ENCODE data around the gene XPNPEP1.
"Not testable (repeated sequence)": the region's sequence is repeated elsewhere in the genome, so short reads cannot be mapped to it uniquely, and the experiment has no call there.

XPNPEP1 gene

DNA sequence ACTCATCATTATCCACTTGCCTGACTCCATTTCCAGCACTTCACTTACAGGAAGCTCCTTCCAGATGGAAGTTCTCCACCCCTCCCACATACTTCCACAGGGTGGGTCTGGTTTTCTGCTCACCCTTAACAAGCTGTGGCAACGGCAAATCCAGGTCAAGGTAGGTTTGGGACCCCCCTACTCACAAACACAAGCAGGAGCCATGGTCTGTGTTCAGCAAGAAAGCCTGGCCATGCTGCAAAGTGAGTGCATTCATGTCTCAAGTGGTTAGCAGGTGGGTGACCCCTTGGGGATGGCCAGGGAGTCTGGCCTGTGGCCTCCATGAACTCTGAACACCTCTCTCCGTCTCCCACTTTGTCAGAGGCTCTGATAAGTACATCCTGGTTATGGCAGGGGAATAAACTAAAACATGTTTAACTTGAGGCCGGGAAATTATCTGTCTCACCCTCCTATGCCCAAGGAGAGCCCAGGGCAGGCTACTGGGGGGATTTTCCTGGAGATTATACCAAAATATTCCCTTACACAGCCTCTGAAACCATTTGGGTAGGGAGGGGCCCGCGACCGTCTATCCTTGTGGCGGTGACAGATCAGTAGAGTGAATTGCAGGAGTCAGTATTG is 844 bp downstream of the XPNPEP1 start:
- no peak for DNase-seq

DNA sequence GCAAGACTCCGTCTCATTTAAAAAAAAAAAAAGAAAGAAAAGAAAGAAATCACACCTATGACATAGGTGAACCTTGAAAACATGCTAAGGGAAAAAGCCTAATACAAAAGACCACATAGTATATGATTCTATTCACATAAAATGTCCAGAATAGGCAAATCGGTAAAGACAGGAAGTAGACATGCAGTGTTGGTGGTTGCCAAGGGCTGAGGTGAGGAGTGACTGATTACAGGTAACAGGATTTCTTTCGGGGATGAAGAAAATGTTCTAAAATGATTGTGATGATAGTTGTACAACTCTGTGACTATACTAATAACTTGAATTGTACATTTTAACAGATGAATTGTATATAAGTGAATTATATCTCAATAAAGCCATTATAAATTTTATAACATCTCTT is 3.3 kb downstream of the XPNPEP1 start:
- DNase-seq, result no peak

DNA sequence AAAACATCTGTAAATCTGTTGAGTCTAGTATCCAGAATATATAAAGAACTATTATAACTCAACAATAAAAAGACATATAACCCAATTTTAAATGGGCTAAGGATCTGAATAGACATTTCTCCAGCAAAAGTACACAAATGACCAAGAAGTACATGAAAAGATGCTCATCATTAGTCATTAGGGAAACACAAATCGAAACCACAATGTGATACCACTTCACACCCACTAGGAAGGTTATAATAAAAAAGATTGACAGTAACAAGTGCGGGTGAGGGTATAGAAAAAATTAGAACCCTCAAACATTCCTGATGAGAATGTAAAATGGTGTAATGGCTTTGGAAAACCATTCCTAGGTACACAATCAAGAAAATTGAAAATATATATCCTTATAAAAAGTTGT is 4.1 kb downstream of the XPNPEP1 start:
- DNase-seq, result no peak

DNA sequence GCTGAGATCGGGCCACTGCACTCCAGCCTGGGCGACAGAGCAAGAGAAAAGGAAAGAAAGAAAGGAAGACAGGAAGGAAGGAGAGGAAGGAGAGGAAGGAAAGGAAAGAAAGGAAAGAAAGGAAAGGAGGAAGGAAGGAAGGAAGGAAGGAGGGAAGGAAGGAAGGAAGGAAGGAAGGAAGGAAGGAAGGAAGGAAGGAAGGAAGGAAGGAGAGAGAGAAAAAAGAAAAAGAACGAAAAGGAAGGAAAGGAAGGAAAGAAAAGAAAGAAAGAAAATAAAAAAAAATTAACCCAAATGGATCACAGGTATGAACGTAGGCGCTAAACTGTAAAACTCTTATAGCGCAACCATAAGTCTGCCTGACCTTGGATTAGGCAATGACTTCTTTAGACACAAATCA is 4.6 kb downstream of the XPNPEP1 start:
- not testable (repeated sequence) for DNase-seq

DNA sequence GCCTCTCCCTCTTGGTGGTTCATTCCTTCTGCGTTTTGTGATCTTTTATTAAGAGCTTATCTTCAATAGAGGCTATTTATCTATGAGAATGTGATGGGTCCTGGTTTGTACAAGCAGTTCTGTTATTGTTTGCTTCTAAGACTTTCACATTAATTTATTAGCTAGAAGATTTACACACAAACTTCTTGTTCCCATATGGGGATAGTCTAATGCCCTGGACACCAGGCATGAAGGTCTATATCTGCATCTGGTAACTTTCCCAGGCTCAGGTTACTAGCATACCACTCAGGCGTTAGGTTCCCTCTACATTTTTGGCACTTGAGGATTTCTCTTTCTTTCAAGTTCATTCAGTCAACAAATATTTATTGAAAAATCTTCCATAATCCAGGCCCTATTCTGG is 7.7 kb downstream of the XPNPEP1 start:
- DNase-seq, result no peak

DNA sequence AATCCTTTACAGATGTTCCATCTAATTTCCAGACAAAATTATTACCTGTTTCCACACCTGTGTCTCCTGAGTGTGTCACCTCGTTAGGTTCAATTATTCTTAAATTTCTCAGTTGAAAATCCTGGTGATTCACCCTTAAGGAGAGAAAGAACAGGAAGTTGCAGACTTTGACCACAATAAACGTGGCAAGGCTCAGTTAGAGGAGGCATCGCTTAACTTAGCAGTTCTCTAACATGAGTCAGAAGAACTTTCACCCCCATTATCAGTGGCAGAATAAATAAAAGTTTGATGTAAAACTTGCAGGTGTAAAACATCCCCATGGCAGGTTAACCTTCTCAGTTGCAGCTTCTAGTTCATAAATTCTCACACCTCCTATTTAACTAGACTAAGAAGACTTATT is 8.3 kb downstream of the XPNPEP1 start:
- DNase-seq, result no peak

DNA sequence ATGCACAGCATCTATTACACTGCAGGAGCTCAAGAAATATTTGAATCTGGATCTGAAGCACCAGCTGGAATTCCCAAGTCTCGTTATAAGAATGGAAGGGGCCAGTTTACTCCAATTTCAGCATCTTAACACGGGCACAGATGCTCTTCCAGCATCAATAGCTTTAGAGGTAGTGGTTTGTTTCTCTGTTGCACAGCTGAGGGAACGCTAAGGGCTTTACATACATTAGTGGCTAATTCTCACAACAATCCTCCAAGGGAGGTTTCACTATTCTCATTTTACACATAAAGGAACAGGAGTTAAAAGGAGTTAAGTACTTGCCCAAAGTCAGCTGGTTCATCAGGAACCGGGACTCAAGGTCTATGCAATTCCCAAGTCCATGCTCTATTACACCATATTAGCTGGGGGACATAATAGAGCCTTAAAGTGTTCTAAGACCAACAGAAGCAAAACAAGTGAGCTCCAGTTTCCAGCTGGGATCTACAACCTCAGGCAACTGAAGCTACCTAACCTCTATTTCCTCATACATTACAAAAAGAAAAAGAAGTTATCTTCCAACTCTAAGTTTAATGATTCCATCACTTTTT is 9.9 kb downstream of the XPNPEP1 start:
- DNase-seq, result no peak

DNA sequence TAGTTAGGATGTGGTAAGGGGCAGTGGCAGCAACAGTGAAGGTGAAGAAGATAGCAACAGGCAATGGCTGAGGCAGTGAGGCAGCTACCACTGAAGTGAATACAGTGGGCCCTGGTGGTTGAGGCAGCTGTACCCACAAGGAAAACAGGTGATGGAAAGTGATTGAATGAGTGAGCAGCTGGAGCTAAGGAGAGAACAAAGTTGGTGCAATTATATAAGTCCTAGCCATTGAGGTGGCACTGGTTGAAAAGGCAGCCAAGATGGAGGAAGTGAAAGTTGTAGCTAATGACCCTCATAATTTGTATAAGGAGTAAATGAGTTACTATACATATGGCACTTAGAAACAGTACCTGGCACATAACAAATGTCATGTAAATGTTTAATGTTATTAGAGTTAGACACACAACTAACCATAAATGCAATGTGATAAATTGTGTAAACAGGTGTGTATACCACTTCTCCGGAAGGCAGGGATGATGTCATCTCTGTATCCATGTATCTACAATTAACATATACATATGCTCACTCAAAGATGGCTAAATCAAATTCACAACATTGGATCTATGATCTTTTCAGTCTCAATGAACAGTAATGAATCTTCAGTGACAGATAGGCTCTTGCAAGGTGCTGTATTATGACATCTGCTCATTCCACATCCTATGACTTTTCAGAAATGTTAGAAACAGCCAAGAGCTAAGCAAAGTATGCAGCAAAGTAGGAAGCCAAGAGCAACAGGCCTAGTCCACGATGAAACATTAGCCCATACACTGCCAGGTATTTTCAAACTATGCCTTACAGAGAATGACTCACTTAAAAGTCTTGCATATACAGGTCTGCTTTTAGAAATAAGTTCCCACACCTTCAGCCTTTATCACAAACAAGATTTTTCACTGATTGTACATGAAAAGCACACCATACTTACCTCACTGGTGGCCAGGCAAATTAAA is 10.7 kb downstream of the XPNPEP1 start:
- DNase-seq, result no peak

DNA sequence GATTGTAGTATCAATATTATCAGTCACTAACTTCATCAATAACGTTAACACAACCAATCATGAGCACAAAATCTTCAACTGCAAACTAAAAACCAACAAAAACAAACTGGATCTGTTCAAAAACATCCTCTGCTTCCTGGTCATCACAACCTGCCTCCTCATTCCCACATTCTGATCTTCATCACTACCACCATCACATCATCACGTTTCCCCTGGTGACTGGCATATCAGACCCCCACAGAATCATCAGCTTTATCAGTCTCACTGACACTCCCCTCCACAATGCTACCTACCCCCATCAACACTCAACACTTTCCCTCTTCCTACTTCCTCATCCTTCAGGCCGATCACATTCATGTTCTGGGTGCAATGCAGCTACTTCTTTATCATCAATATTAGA is 11.4 kb downstream of the XPNPEP1 start:
- no peak for DNase-seq

DNA sequence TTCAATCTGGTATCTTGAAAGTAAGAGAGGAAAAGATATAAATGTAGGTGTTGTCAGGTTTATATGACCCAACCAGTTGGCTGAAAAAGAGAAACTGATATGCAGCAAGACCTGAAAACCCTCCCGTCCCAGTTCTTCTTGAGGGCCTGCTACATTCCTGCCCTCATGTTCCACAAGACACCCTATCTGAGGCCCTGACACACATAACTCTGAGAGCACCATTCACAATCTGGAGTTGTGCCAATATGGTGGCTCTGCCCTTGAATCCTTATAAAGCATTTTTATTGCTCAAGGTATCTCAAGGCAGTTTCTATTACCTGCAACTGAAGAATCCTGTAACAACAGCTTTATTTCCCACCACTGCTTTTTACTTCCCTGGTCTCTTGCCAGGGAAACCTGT is 17.0 kb downstream of the XPNPEP1 start:
- no peak for DNase-seq

DNA sequence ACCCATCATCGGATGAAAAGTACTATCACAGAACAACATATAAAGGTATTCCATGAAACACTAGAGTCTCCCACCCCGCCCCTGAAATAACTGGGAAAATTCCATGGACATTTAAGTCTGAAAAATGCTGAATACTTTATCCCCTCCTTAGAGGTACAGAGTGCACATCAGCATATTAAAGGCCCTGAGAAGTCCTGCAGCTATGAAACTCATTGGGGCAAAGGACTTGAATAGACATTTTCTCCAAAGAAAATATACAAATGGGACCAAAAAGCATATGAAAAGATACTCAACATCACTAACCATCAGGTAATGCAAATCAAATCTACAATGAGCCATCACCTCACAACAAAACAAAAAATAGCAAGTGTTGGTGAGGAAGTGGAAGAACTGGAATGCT is 18.9 kb downstream of the XPNPEP1 start:
- DNase-seq, result no peak

DNA sequence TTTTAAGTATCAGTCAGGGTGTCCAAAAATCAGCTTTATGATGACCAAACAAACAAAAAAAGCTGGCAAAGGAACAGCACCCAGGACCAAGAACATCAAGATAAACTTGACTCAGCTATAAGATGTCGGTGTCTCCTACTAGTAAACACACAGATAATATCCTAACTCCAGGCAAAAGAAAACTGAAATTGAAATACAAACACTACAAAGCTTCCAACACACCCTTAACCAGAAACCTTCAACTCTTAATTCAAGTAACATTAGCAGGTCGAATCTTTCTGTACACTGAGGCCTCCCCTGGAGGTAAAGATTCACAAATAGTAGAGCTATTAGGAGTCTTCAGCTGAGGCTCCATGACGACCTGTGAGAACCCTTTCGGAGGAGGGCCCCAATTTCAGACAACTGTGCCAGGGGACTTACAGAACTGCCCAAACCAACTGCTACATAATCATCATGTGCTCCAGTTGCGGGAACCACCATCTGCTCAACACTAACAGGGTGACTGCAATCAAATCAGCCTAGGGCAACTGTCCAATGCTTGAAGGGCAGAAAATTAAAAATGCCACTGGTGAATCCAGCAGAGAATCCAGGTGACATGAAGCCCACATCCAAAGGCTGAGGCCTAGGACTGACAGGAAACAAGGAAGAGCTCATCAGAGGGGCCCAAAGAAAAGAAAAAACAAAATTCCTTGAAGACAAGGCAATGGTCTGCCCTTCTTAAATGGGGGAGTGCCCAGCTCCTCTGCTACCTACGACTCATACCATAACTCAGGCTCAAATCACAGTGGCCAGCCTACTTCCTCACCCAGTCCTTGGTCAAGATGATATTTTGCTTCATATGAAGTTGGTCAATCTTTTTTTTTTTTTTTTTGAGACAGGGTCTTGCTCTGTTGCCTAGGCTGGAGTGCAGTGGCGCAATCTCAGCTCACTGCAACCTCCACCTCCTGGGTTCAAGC is 20.0 kb downstream of the XPNPEP1 start:
- DNase-seq, result no peak

DNA sequence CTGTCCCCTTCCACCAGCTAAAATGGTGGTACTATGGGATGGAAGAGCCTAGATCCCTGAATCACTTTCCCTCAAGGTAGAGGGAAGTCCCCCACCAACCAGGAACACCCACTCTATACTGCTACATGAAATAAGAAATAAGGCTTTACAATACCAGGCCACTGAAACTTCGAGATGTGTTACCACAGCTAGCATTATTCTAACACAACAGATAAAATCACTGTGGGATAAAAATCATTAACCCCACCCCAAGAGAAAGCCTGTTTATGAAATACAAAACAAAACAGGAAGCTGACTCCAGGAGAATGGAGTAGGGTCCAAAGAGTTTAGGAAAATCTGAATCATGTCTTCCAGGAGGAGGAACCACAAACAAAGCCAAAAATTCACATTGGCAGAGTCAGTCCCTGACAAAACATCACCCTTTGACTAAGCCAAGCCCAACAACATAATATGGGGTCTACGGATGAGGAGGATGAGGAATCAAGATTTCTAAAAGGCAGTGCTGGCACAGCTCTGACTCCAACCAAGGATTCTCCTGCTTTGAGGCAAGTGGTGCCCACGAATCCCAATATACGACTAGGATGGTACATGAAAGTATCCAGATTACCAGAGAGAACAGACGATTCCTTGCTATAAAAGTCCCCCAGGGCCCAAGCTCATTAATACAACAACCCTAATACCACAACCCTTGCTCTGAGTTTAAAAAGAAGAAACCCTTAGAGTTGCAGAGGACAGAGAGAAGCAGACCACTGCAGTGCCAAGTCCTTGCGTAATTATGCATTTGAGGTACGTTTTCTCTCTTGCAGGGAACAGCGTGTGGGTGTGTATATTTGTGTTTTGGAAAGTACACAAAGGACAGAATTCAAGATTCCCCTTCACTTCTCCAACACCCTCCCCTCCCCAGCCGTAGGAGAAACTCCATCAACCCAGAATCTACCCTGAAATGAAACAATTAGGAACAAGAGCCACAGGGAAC is 23.7 kb downstream of the XPNPEP1 start:
- no peak for DNase-seq

DNA sequence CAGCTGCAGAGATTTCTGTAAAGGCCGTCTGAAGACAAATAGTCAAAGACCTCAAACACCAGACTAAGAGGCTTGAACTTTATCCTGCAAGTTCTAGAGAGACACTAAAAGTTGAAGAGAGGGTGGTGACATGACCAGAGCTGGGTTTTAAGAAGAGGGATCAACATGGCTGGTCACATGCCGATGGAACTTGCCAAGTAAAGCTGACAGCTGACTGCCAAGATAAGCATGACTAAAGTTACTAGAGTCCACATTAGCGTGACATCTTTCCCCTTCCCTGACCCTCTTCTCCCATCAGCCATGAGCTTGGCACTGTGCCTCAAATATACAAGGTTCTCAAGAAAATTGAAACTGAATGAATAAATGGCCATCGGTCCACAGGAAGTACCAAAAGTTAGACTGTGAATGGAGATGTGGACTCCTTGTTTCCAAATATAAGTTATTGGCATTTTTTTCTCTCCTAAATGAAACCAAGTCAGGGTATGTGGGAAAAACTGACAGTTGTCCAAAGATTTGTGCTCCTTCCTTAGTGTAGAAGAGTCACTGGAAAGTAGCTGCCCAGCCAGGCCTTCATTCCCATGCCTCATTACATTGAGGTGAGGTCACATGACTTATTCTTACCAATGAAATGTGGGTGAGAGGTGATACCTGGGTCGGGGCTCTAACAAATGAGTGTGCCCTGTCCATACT is 24.5 kb downstream of the XPNPEP1 start:
- no peak for DNase-seq

DNA sequence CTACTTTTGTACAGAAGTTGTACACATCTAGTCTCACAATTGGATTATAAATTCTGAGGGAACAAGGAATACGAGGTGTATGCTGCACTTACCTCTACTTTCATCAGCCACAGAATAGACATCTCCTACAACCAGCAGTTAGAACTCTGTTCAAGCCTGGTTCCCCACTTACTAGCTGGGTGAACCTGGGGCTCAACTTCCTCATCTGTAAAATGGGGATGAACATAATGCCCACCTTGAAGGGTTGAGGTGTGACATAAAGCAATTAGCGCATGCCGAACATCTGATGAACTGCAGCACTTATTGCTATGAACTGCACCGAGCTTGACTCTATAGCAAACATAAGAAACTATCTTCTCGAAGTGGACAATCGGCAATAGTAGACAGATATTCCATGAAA is 25.3 kb downstream of the XPNPEP1 start:
- DNase-seq, result no peak

DNA sequence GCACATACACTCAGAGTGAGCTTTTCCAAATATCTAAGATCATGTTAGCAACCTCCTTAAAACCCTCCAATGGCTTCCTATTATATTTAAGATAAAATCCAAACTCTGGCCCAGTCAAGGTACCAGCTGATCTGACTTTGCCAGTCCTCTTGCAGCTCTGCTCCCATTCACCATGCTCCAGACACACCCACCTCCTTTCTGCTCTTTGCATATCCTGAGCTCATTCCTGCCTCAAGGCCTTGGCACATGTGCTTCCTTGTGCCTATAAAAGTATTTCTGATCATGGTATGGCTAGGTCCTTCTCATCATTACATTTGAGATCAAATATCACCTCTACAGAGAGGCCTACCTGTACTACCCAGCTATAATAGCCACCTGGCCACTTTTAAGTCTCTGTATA is 27.5 kb downstream of the XPNPEP1 start:
- no peak for DNase-seq

DNA sequence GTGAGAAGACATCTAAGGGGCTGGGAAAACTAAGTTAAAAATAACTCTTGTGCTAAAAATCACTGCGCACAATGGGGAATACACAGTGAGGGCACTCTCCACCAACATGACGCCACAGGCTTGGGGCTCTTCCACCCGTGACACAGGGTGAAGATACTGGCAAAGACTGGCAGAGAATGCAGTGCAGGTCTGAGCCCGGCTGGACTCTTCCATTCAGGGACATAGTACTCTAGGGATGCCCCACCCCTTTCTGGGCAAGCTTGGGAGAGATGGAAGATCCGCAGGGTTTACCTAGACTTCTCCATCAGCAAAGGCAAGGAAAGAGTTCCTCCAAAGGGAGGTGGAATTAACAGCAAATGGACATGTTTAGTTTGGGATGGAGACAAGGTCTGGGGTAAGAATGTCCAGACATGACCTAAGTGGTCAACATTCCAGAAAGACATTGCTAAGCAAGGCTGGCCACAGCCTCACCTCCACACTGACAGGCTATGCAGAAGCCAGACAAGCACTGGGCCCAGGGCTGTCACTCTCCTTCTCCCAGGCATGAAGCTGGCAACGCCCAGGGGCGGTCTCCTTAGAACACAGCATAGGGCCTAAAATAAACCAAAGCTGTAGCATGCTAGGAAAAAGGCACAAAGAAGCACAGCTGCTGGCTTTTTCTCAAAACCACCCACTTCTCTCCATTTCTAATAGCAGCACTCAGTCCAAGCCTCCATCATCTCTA is 28.1 kb downstream of the XPNPEP1 start:
- DNase-seq, result no peak

DNA sequence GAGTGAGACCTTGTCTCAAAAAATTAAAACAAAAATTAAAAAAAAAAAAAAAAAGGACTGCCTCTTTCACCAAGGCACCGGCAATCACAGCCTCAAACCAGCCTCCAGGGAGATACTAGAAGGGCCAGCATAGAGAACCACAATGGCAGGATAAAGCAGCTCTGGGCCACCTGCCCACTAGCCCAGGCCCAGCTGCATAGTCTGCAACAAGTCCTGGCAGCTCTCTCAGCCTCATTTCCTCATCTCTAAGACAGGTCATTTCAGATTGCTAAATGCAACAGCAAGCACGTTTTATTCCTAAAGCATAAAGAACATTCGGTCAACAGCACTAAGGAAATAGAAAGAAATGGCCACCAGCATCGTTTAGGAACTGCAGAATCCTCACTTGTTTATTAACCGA is 28.8 kb downstream of the XPNPEP1 start:
- DNase-seq, result no peak

DNA sequence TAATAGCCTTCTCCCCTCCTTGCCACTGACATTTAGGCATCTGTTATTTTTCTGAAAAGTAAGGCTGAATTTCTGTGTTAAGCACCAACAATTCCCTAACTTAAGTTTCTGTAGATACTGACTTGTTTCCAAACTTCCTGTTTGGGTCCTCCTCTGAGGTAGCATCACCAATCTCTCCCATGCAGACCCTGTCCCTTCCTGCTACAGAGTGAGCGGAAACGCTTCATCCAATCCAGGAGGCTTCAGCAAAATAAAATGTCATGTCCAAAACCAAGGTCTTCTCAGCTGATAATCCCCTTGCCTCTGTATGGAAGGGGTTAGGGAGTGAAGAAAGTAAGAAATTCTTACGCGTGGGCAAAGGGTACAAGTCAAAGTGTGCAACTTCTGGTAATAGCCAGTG is 29.9 kb downstream of the XPNPEP1 start:
- DNase-seq, result no peak

DNA sequence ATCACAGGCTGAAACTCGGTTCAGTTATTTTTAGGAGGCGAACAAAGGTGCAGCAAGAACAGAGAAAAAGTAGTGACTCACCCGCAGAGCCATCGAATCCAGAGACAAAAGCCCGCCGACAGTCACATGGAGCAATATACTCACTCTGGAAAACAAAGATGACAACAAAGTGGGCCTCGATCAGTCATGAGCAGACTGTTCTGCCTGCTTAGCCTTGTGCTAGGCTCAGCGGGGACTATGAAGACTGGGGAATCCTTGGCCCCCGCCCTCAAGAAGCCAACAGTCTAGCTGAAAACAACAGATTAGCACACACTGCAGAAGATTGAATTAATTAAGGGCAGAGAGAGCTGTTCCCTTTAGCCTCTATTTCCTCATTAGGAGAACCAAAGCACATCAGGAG is 30.4 kb downstream of the XPNPEP1 start:
- DNase-seq, result no peak

Measured in NCI-H748 treated with DMSO at 0.1 percent for 48 hours (cell line).